DOHH2 (cell line): Measurements from ENCODE around the gene ARHGAP6.

Experiments
- H3F3A ChIP-seq: fragments of 200-600 bp; sonication (generic), shearing (Covaris generic); 2 replicates; pipeline ENCODE4 v1.6.0; 2016; ENCODE audit warnings: antibody characterized with exemption, mild to moderate bottlenecking; ENCODE audit not compliant: control insufficient read depth, insufficient read depth
- H3K27ac ChIP-seq: fragments of 200-600 bp; sonication (generic); 2 replicates; pipeline ENCODE4 v1.5.1; 2014; ENCODE audit warnings: low read depth, mild to moderate bottlenecking, low read length, moderate library complexity
- H3K27me3 ChIP-seq: fragments of 200-600 bp; sonication (generic); 2 replicates; pipeline ENCODE4 v1.6.1; 2014; ENCODE audit warnings: mild to moderate bottlenecking, low read length, mixed read lengths; ENCODE audit not compliant: control insufficient read depth
- H3K36me3 ChIP-seq: fragments of 200-600 bp; sonication (generic); 2 replicates; pipeline ENCODE4 v1.6.1; 2014; ENCODE audit warnings: mild to moderate bottlenecking, low read length, moderate library complexity, mixed read lengths; ENCODE audit not compliant: control insufficient read depth
- H3K4me1 ChIP-seq: fragments of 200-600 bp; sonication (generic); 2 replicates; pipeline ENCODE4 v1.6.1; 2014; ENCODE audit warnings: mild to moderate bottlenecking, low read length, mixed read lengths; ENCODE audit not compliant: control insufficient read depth
- H3K4me2 ChIP-seq: fragments of 200-600 bp; sonication (generic); 2 replicates; pipeline ENCODE4 v1.6.0; 2014; ENCODE audit warnings: mild to moderate bottlenecking, low read length, moderate library complexity
- H3K4me3 ChIP-seq: fragments of 200-600 bp; sonication (generic); 2 replicates; pipeline ENCODE4 v1.5.1; 2014; ENCODE audit warnings: mild to moderate bottlenecking, low read length, mixed read lengths
- H3K79me2 ChIP-seq: fragments of 200-600 bp; sonication (generic); 2 replicates; pipeline ENCODE4 v1.6.1; 2014; ENCODE audit warnings: mild to moderate bottlenecking, low read length, mixed read lengths; ENCODE audit not compliant: control insufficient read depth
- H3K9me2 ChIP-seq: fragments of 200-600 bp; sonication (generic); replicated peaks from 2 replicates; pipeline ENCODE4 v1.6.1; 2014; ENCODE audit warnings: mild to moderate bottlenecking, low read length, mixed read lengths; ENCODE audit not compliant: control insufficient read depth
- H3K9me3 ChIP-seq: fragments of 200-600 bp; sonication (generic); 2 replicates; pipeline ENCODE4 v1.6.1; 2014; ENCODE audit warnings: antibody characterized with exemption, low read length, mixed read lengths; ENCODE audit not compliant: control insufficient read depth, insufficient read depth
- H4K20me1 ChIP-seq: fragments of 200-600 bp; sonication (generic); 2 replicates; pipeline ENCODE4 v1.6.0; 2014; ENCODE audit warnings: low read depth, mild to moderate bottlenecking, antibody characterized with exemption, low read length, moderate library complexity; ENCODE audit not compliant: control insufficient read depth, insufficient read depth
- EZH2phosphoT487 ChIP-seq: fragments of 200-600 bp; sonication (generic); IDR thresholded peaks from 2 replicates; pipeline ENCODE4 v1.6.1; 2017; ENCODE audit warnings: borderline replicate concordance, mild to moderate bottlenecking, antibody characterized with exemption, low read length, moderate library complexity, mixed read lengths
- TF ChIP-seq, protein P1 (sequence below): fragments of 200-600 bp; sonication (generic); IDR thresholded peaks from one replicate; pipeline ENCODE4 v1.5.1; 2014; ENCODE audit warnings: antibody characterized with exemption, mild to moderate bottlenecking, low read depth, low read length; ENCODE audit not compliant: poor library complexity, severe bottlenecking

Gene ARHGAP6

GRCh38 chrX:11655282-11656015 is 10.3 kb downstream of the ARHGAP6 start:
- no peaks in the 10 kb centered on the region for H3K27me3 ChIP-seq

GRCh38 chrX:11648705-11649519 is 16.8 kb downstream of the ARHGAP6 start:
- H3K27ac ChIP-seq: no peak overlapping the region
- no peaks in the 10 kb centered on the region for H3K27me3 ChIP-seq
- TF ChIP-seq, protein P1, sequence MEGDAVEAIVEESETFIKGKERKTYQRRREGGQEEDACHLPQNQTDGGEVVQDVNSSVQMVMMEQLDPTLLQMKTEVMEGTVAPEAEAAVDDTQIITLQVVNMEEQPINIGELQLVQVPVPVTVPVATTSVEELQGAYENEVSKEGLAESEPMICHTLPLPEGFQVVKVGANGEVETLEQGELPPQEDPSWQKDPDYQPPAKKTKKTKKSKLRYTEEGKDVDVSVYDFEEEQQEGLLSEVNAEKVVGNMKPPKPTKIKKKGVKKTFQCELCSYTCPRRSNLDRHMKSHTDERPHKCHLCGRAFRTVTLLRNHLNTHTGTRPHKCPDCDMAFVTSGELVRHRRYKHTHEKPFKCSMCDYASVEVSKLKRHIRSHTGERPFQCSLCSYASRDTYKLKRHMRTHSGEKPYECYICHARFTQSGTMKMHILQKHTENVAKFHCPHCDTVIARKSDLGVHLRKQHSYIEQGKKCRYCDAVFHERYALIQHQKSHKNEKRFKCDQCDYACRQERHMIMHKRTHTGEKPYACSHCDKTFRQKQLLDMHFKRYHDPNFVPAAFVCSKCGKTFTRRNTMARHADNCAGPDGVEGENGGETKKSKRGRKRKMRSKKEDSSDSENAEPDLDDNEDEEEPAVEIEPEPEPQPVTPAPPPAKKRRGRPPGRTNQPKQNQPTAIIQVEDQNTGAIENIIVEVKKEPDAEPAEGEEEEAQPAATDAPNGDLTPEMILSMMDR: no peak
- no peak for TF ChIP-seq EZH2phosphoT487
- H3K9me3 ChIP-seq: no peaks in the 10 kb centered on the region
- H3K4me1 ChIP-seq: no peaks in the 10 kb centered on the region
- H3F3A ChIP-seq: no peaks in the 10 kb centered on the region
- no peaks in the 10 kb centered on the region for H4K20me1 ChIP-seq
- H3K36me3 ChIP-seq: no peaks in the 10 kb centered on the region
- no peak overlapping the region for H3K4me3 ChIP-seq
- no peaks in the 10 kb centered on the region for H3K9me2 ChIP-seq
- no peak overlapping the region for H3K4me2 ChIP-seq
- no peaks in the 10 kb centered on the region for H3K79me2 ChIP-seq

More at GRCh38 chrX:11655282-11656015, 10.3 kb downstream of the ARHGAP6 start:
- no peaks in the 10 kb centered on the region for H3K36me3 ChIP-seq
- no peaks in the 10 kb centered on the region for H3K9me3 ChIP-seq
- H3K9me2 ChIP-seq: no peaks in the 10 kb centered on the region
- no peak overlapping the region for H3K4me3 ChIP-seq
- no peak for TF ChIP-seq EZH2phosphoT487
- TF ChIP-seq, protein P1: no peak
- no peaks in the 10 kb centered on the region for H3K79me2 ChIP-seq
- no peaks in the 10 kb centered on the region for H3F3A ChIP-seq
- H3K4me1 ChIP-seq: no peaks in the 10 kb centered on the region
- H3K27ac ChIP-seq: no peak overlapping the region
- no peak overlapping the region for H3K4me2 ChIP-seq
- H4K20me1 ChIP-seq: no peaks in the 10 kb centered on the region

GRCh38 chrX:11647138-11647537 is 18.6 kb downstream of the ARHGAP6 start:
- TF ChIP-seq, protein P1: no peak
- TF ChIP-seq EZH2phosphoT487: no peak
- no peaks in the 10 kb centered on the region for H3F3A ChIP-seq
- H3K27ac ChIP-seq: no peak overlapping the region
- no peak overlapping the region for H3K4me3 ChIP-seq
- no peaks in the 10 kb centered on the region for H3K9me3 ChIP-seq
- H3K4me1 ChIP-seq: no peaks in the 10 kb centered on the region
- H3K79me2 ChIP-seq: no peaks in the 10 kb centered on the region
- no peaks in the 10 kb centered on the region for H4K20me1 ChIP-seq
- H3K27me3 ChIP-seq: no peaks in the 10 kb centered on the region
- H3K4me2 ChIP-seq: no peak overlapping the region
- H3K36me3 ChIP-seq: no peaks in the 10 kb centered on the region
- H3K9me2 ChIP-seq: no peaks in the 10 kb centered on the region
